ENCODE measurements around the gene SCAF8.

DNA sequence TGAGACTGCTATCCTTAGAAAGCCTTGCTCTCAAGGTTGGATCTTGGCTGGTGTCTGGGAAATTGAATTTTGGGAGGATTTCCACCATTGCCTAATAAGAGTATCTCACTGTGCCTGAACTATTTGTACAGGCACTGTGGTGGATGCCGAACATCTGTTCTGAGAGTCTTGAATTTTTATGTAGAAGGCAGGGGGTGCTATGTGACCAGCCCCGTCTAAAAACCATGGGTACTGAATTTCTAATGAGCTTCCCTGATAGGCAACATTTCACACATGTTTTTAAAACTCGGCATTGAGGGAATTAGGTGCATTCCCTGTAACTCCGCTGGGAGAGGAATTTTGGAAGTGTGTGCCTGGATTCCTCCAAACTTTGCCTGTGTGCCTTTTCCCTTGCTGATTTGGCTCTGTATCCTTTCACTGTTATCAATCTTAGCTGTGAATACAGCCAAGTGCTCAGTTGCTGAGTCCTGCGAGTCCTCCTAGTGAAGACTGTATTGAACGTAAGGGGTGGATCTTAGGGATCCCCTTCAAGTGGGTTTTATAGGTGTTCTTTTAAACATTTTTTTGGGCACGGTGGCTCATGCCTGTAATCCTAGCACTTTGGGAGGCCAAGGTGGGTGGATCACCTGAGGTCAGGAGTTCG lies 27.6 kb upstream of the SCAF8 start:
- TF ChIP-seq POLR2A (IDR thresholded peaks at IDR 0.05; ENCODE audit: low read length) (no peak), GATA1 (IDR thresholded peaks at IDR 0.05; ENCODE audit: low read depth, low read length) (no peak)

All from erythroblast (primary cell).